ENCODE measurements around the gene TWF2. TPM values are rescaled to one million over a fixed set of nuclear protein-coding genes. Genes with fewer than 3 reads are reported as not detected.

The TWF2 gene
- total and polyA plus RNA-seq, 9 of the 15 experiments (the other 6 are each of a cell fraction or from before 2014, with no cell fraction given) = 0.11 to 61.9 (median 29.7) TPM

DNA sequence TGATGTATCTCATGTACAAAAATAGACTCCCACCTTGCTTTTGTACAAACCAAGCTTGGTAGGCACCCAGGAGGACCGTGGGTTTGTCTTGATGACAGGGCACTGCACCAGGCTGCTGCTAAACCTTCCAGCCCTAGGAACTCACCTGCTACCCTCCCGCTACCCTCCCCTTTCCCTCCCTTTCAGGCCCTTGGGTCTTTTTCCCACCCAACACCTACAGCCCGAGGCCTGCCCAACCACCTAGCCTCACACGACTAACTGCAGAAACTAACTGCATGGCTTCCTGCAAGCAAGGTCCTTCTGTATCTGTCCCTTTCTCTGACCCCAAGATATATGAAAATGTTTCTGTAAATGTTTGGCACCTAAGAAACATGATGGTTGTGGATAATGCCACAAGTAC lies 17.7 kb upstream of the TWF2 start:
- ATAC-seq = no peak
- intact Hi-C loops (cut with micrococcal nuclease) = no loop called here
- no peaks in the 10 kb centered on the region for H4K20me1 ChIP-seq (replicated peaks; ENCODE audit: control insufficient read depth, insufficient read depth, low read length)
- BruUV-seq (replicated peaks) = no TSS peak
- H3K9me1 ChIP-seq (ENCODE audit: control insufficient read depth, insufficient read depth, low read length) = no peaks in the 10 kb centered on the region
- no peak overlapping the region for H2AFZ ChIP-seq (ENCODE audit: low read depth, low read length)
- H3K27me3 ChIP-seq (ENCODE audit: control insufficient read depth in 2 of 2, insufficient read depth in 2 of 2, low read length in 2 of 2) = no peaks in the 10 kb centered on the region
- H3K4me1 ChIP-seq (replicated peaks in 1 of 2; ENCODE audit: control insufficient read depth in 2 of 2, insufficient read depth in 2 of 2, low read length in 2 of 2) = peaks cover 0 to 19% of the 10 kb centered on the region in 2 experiments; a peak in 4 of 5 replicates
- FAIRE-seq = no peak
- H3K79me2 ChIP-seq (ENCODE audit: control insufficient read depth, insufficient read depth, low read length) = peaks cover 6% of the 10 kb centered on the region; the same call in 2 of the 3 replicates
- CTCF ChIA-PET (ENCODE audit: low intra/inter-chr PET ratio) = no interaction called here
- WGBS (ENCODE audit: insufficient coverage, low coverage, missing lambda C conversion rate) = 92% methylated on average over 3 of the region's 4 CpGs
- H3K36me3 ChIP-seq (ENCODE audit: control insufficient read depth, insufficient read depth, low read length) = peaks cover 97% of the 10 kb centered on the region
- no peak overlapping the region for H3K4me2 ChIP-seq (ENCODE audit: insufficient read depth, low read length)
- H3K9me3 ChIP-seq (replicated peaks; ENCODE audit: control insufficient read depth, insufficient read depth, low read depth, low read length) = no peaks in the 10 kb centered on the region
- DNase-seq (ENCODE audit: extremely low read depth in 1 of 4, low spot score in 3 of 4) = no peak
- no peak overlapping the region for H3K27ac ChIP-seq (ENCODE audit: extremely low read depth, low read depth, low read length)
- TF ChIP-seq WHSC1 (IDR thresholded peaks at IDR 0.05; ENCODE audit: low read length) = no peak
- no peak for TF ChIP-seq BCL6 (CRISPR knock-in tag; IDR thresholded peaks at IDR 0.05)
- no peak for TF ChIP-seq ZNF449 (CRISPR knock-in tag; IDR thresholded peaks at IDR 0.05)
- no peak for TF ChIP-seq ESRRA (IDR thresholded peaks at IDR 0.05; ENCODE audit: borderline replicate concordance, low read depth)
- TF ChIP-seq ARHGAP35 (IDR thresholded peaks at IDR 0.05; ENCODE audit: partially characterized antibody) = no peak
- TF ChIP-seq CEBPZ (IDR thresholded peaks at IDR 0.05; ENCODE audit: borderline replicate concordance, low read depth, low read length) = no peak
- no peak for TF ChIP-seq RB1 (IDR thresholded peaks at IDR 0.05; ENCODE audit: low read depth)
- H3K4me3 ChIP-seq = no peak overlapping the region
- POLR2A ChIA-PET = no interaction called here
- in situ Hi-C loops (cut with MboI) = no loop called here
- H3K9ac ChIP-seq (ENCODE audit: insufficient read depth in 1 of 2, low read depth in 2 of 2, low read length in 2 of 2) = no peak overlapping the region

All from K562 (cell line).